C4-2B (cell line): Measurements from ENCODE around the gene FHOD1.

Source experiments
- ZFX ChIP-seq: fragments of 450-650 bp; IDR thresholded peaks from 2 replicates; pipeline ENCODE4 v1.6.1; 2017
- TF ChIP-seq, protein P1 (sequence below): fragments of 450-650 bp; conservative IDR thresholded peaks from 2 replicates; pipeline ENCODE4 v1.5.1; 2017; ENCODE audit warnings: mild to moderate bottlenecking

DNA sequence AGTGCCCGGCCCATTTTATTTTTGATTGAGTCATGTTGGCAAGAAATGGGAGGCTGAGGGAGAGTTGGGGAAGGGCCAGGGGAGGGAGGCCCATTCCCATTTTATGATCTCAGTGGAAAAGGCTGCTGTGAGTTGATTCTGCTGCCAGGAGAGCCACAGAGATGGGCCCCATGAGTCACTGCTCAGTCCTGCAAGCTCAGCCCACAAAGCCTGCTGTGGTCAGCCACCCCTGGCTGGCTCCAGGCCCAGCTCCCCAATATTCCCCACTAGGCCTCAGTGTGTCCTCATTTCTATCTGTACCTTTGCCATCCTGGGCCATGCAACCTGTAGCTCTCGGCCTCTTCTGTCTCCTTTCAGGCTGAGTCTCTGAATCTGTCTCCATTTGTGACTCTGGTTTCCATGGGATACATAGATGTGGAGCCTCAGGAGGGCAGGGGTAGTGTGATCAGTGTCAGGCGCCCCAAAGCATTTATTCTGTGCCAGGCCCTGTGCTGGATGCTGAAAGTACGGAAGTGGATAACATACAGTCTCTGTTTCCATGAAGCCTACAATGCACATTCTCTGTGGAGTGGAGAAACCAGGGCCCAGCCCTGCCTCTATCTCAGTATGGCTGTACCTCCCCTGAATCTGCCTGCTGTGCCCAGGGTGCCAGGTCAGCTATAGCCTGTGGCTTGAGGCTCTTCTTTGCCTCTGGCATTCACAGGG, 30.2 kb upstream of the FHOD1 start:
- TF ChIP-seq, protein P1, sequence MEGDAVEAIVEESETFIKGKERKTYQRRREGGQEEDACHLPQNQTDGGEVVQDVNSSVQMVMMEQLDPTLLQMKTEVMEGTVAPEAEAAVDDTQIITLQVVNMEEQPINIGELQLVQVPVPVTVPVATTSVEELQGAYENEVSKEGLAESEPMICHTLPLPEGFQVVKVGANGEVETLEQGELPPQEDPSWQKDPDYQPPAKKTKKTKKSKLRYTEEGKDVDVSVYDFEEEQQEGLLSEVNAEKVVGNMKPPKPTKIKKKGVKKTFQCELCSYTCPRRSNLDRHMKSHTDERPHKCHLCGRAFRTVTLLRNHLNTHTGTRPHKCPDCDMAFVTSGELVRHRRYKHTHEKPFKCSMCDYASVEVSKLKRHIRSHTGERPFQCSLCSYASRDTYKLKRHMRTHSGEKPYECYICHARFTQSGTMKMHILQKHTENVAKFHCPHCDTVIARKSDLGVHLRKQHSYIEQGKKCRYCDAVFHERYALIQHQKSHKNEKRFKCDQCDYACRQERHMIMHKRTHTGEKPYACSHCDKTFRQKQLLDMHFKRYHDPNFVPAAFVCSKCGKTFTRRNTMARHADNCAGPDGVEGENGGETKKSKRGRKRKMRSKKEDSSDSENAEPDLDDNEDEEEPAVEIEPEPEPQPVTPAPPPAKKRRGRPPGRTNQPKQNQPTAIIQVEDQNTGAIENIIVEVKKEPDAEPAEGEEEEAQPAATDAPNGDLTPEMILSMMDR, result no peak
- no peak for TF ChIP-seq ZFX
